BLaER1 treated with 17β-estradiol and CSF1 and Interleukin-3, amounts not matched to agents 10 nM and 100 nM (cell line): ENCODE measurements around the gene FRMPD1.

ENCODE experiments used
- H3K27ac ChIP-seq, 11 experiments: shearing (Covaris generic); formaldehyde crosslinking; 2 replicates each; pipeline ENCODE4 v1.8.1; 2022
- H3K27me3 ChIP-seq, 11 experiments: shearing (Covaris generic); formaldehyde crosslinking; 2 replicates each; pipeline ENCODE4 v1.8.1; 2022
- H3K36me3 ChIP-seq, 11 experiments: shearing (Covaris generic); formaldehyde crosslinking; 2 replicates each; pipeline ENCODE4 v1.8.1; 2022
- H3K4me1 ChIP-seq, 10 experiments: shearing (Covaris generic); formaldehyde crosslinking; 2 replicates each; pipeline ENCODE4 v1.8.1; 2022
- H3K4me2 ChIP-seq, 11 experiments: shearing (Covaris generic); formaldehyde crosslinking; 2 replicates each; pipeline ENCODE4 v1.8.1; 2022
- H3K4me3 ChIP-seq, 10 experiments: shearing (Covaris generic); formaldehyde crosslinking; 2 replicates each; pipeline ENCODE4 v1.8.1; 2022
- H3K9ac ChIP-seq, 11 experiments: shearing (Covaris generic); formaldehyde crosslinking; 2 replicates each; pipeline ENCODE4 v1.8.1; 2022
- H3K9me3 ChIP-seq, 11 experiments: shearing (Covaris generic); formaldehyde crosslinking; replicated peaks in 1 of 11; 2 replicates each; pipeline ENCODE4 v1.8.1; 2022
- H4K20me1 ChIP-seq, 11 experiments: shearing (Covaris generic); formaldehyde crosslinking; 2 replicates each; pipeline ENCODE4 v1.8.1; 2022
- Cebpa-rat ChIP-seq, 11 experiments: shearing (Covaris generic); IDR thresholded peaks; 2 replicates each; pipeline ENCODE4 v1.8.1; 2022

Gene FRMPD1

GRCh38 chr9:37682951-37683350 lies 32.2 kb downstream of the FRMPD1 start:
- Histone ChIP-seq H3K9ac (no peak overlapping the region), H4K20me1 (no peaks in the 10 kb centered on the region), H3K4me2 (no peak overlapping the region), H3K36me3 (no peaks in the 10 kb centered on the region), H3K27me3 (no peaks in the 10 kb centered on the region), H3K4me1 (no peaks in the 10 kb centered on the region), H3K9me3 (no peaks in the 10 kb centered on the region), H3K27ac (no peak overlapping the region), H3K4me3 (no peak overlapping the region)
- no peak for TF ChIP-seq Cebpa-rat (IDR thresholded peaks at IDR 0.05)

GRCh38 chr9:37683531-37684371 lies 33.0 kb downstream of the FRMPD1 start:
- Histone ChIP-seq H3K4me3 (no peak overlapping the region), H3K27ac (no peak overlapping the region), H4K20me1 (no peaks in the 10 kb centered on the region), H3K36me3 (no peaks in the 10 kb centered on the region), H3K27me3 (no peaks in the 10 kb centered on the region), H3K4me1 (no peaks in the 10 kb centered on the region), H3K4me2 (no peak overlapping the region), H3K9me3 (no peaks in the 10 kb centered on the region), H3K9ac (no peak overlapping the region)
- TF ChIP-seq Cebpa-rat (IDR thresholded peaks at IDR 0.05): no peak

GRCh38 chr9:37692622-37693221 lies 42.0 kb downstream of the FRMPD1 start:
- H3K27ac ChIP-seq: no peak overlapping the region
- peaks cover 0 to 11% (median 0%) of the 10 kb centered on the region in 11 experiments; a peak in 5 of 22 replicates for H3K9me3 ChIP-seq
- H3K4me1 ChIP-seq: peaks cover 0 to 14% (median 0%) of the 10 kb centered on the region in 10 experiments; a peak in 3 of 20 replicates
- no peaks in the 10 kb centered on the region for H3K27me3 ChIP-seq
- H4K20me1 ChIP-seq: no peaks in the 10 kb centered on the region
- H3K9ac ChIP-seq: no peak overlapping the region
- TF ChIP-seq Cebpa-rat (IDR thresholded peaks at IDR 0.05): no peak
- H3K36me3 ChIP-seq: no peaks in the 10 kb centered on the region
- no peak overlapping the region for H3K4me3 ChIP-seq
- no peak overlapping the region for H3K4me2 ChIP-seq

GRCh38 chr9:37693260-37693659 lies 42.5 kb downstream of the FRMPD1 start:
- no peak overlapping the region for H3K27ac ChIP-seq
- H3K4me2 ChIP-seq: no peak overlapping the region
- H3K4me3 ChIP-seq: no peak overlapping the region
- H3K9me3 ChIP-seq: peaks cover 0 to 11% (median 0%) of the 10 kb centered on the region in 11 experiments; a peak in 5 of 22 replicates
- peaks cover 0 to 14% (median 0%) of the 10 kb centered on the region in 10 experiments; a peak in 3 of 20 replicates for H3K4me1 ChIP-seq
- H3K36me3 ChIP-seq: no peaks in the 10 kb centered on the region
- H3K27me3 ChIP-seq: no peaks in the 10 kb centered on the region
- no peak for TF ChIP-seq Cebpa-rat (IDR thresholded peaks at IDR 0.05)
- H4K20me1 ChIP-seq: no peaks in the 10 kb centered on the region
- no peak overlapping the region for H3K9ac ChIP-seq

DNA sequence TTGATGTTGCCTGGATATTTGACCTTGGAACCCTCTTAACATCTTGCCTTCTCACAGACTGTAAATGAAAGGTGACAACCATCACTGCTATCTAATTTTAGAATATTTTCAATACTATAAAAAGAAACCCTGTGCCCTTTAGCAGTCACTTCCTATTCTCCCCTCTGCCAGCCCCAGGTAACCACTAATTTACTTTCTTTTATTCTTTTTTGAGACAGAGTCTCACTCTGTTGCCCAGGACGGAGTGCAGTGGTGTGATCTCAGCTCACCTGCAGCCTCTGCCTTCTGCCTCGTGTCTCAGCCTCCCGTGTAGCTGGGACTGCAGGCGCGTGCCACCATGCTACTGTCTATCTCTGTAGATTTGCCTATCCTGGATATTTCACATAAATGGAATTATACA lies 43.6 kb downstream of the FRMPD1 start:
- Histone ChIP-seq H3K4me1 (peaks cover 0 to 17% (median 1%) of the 10 kb centered on the region in 10 experiments; a peak in 11 of 20 replicates), H3K4me2 (no peak overlapping the region), H3K9me3 (peaks cover 0 to 11% (median 0%) of the 10 kb centered on the region in 11 experiments; a peak in 5 of 22 replicates), H3K27me3 (no peaks in the 10 kb centered on the region), H3K27ac (no peak overlapping the region), H3K36me3 (no peaks in the 10 kb centered on the region), H4K20me1 (no peaks in the 10 kb centered on the region), H3K9ac (no peak overlapping the region), H3K4me3 (no peak overlapping the region)
- no peak for TF ChIP-seq Cebpa-rat (IDR thresholded peaks at IDR 0.05)

GRCh38 chr9:37696528-37696927 lies 45.8 kb downstream of the FRMPD1 start:
- no peaks in the 10 kb centered on the region for H4K20me1 ChIP-seq
- peaks cover 0 to 34% (median 20%) of the 10 kb centered on the region in 10 experiments; a peak in 17 of 20 replicates for H3K4me1 ChIP-seq
- no peaks in the 10 kb centered on the region for H3K27me3 ChIP-seq
- H3K36me3 ChIP-seq: no peaks in the 10 kb centered on the region
- no peak overlapping the region for H3K4me3 ChIP-seq
- no peak overlapping the region for H3K27ac ChIP-seq
- H3K9me3 ChIP-seq: peaks cover 0 to 11% (median 0%) of the 10 kb centered on the region in 11 experiments; a peak in 5 of 22 replicates
- no peak overlapping the region for H3K9ac ChIP-seq
- H3K4me2 ChIP-seq: no peak overlapping the region
- TF ChIP-seq Cebpa-rat (IDR thresholded peaks at IDR 0.05): no peak

- H3K27me3 ChIP-seq: no peaks in the 10 kb centered on the region
- no peaks in the 10 kb centered on the region for H4K20me1 ChIP-seq
- TF ChIP-seq Cebpa-rat (IDR thresholded peaks at IDR 0.05): no peak
- H3K9ac ChIP-seq: no peak overlapping the region
- H3K36me3 ChIP-seq: no peaks in the 10 kb centered on the region
- peaks cover 0 to 7% (median 0%) of the 10 kb centered on the region in 11 experiments; a peak in 5 of 22 replicates for H3K9me3 ChIP-seq
- H3K27ac ChIP-seq: peak overlapping the region in 1 of 11 experiments; percentile 18; a peak in 2 of 22 replicates
- H3K4me3 ChIP-seq: no peak overlapping the region
- H3K4me1 ChIP-seq: peaks cover 0 to 26% (median 20%) of the 10 kb centered on the region in 10 experiments; a peak in 17 of 20 replicates
- peak overlapping the region in 10 of 11 experiments; percentile 2 to 79 (median 58); a peak in 18 of 22 replicates for H3K4me2 ChIP-seq
Measured at GRCh38 chr9:37700131-37700530, 49.4 kb downstream of the FRMPD1 start.

- H3K9ac ChIP-seq: no peak overlapping the region
- H3K27ac ChIP-seq: peak overlapping the region in 1 of 11 experiments; percentile 18; a peak in 1 of 22 replicates
- H3K4me2 ChIP-seq: peak overlapping the region in 7 of 11 experiments; percentile 50 to 79 (median 64); a peak in 14 of 22 replicates
- no peaks in the 10 kb centered on the region for H4K20me1 ChIP-seq
- H3K4me3 ChIP-seq: no peak overlapping the region
- H3K27me3 ChIP-seq: no peaks in the 10 kb centered on the region
- H3K9me3 ChIP-seq: no peaks in the 10 kb centered on the region; a peak in 1 of 22 replicates
- TF ChIP-seq Cebpa-rat (IDR thresholded peaks at IDR 0.05): no peak
- peaks cover 0 to 23% (median 20%) of the 10 kb centered on the region in 10 experiments; a peak in 17 of 20 replicates for H3K4me1 ChIP-seq
- no peaks in the 10 kb centered on the region for H3K36me3 ChIP-seq
Measured at GRCh38 chr9:37700900-37701299, 50.1 kb downstream of the FRMPD1 start.

GRCh38 chr9:37705787-37706186 lies 55.0 kb downstream of the FRMPD1 start:
- no peaks in the 10 kb centered on the region; a peak in 1 of 22 replicates for H3K9me3 ChIP-seq
- no peak overlapping the region for H3K9ac ChIP-seq
- no peak overlapping the region for H3K27ac ChIP-seq
- H3K36me3 ChIP-seq: 0 out of 22 replicates have a peak, but pooled peaks cover 0 to 4% (median 0%) of the 10 kb centered on the region in 11 experiments
- H3K4me1 ChIP-seq: peaks cover 0 to 14% (median 4%) of the 10 kb centered on the region in 10 experiments; a peak in 13 of 20 replicates
- no peak overlapping the region for H3K4me3 ChIP-seq
- no peaks in the 10 kb centered on the region for H4K20me1 ChIP-seq
- H3K4me2 ChIP-seq: no peak overlapping the region
- H3K27me3 ChIP-seq: no peaks in the 10 kb centered on the region
- TF ChIP-seq Cebpa-rat (IDR thresholded peaks at IDR 0.05): no peak
